Measurements from ENCODE around the gene EFCAB10. TPM values are rescaled to one million over a fixed set of nuclear protein-coding genes. Genes with fewer than 3 reads are reported as not detected.

Gene EFCAB10
- total and polyA plus RNA-seq, 2 of the 13 experiments (the other 11 are each of a cell fraction or from before 2014, with no cell fraction given) = 0.40 TPM; not detected in 1

DNA sequence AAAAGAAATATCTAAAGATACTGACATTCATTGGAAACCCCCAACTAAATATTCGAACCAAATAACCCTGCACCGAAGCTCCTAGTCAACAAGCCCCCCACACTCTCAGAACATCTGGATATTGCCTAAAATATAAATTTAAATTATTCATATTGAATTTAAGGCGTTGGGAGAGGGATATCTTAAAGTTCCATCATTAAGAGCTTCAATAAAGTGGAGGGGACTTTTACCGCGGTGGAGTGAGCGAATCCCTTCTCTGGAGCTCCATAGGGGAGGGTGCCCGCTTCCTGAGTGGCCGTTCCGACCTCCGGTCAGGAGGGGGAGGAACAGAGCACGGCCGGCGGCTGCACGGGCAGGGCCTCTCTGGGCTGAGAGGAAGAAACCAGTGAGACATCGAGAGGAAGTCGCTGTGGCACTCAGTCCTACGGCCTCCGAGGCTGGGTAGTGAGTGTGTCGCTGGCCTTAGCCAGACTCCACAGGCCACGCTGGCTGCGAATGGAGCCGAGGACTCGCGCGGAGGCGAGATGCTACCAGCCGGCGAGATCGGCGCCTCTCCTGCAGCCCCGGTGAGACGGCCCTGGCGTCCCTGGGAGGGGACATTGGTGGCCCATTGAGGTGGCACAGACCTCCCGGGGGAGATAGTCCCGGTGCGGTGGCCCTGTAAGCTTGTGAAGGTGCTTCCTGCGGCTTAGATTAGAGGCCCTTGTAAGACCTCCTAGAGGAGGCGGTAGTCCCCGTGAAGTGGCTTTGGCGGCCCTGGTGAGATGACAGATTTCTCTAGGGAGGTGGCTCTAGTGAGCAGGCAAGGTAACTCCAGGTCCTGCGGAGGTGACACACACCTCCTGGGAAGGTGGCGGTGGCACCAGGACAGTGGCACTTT is 49.3 kb downstream of the EFCAB10 start, which contains the start of gene RINT1 (continued):
- TF ChIP-seq RERE (CRISPR knock-in tag; IDR thresholded peaks at IDR 0.05; ENCODE audit: low read depth) = 0 out of 2 replicates have a peak, but pooled peaks have one; percentile 54
- peak; percentile 87 for TF ChIP-seq ASH2L (IDR thresholded peaks at IDR 0.05; ENCODE audit: insufficient read length, low read depth, low read length)
- TF ChIP-seq IRF2 (CRISPR knock-in tag; IDR thresholded peaks at IDR 0.05) = peak; percentile 93
- peak; percentile 91 for TF ChIP-seq YEATS4 (CRISPR knock-in tag; IDR thresholded peaks at IDR 0.05; ENCODE audit: borderline replicate concordance)
- TF ChIP-seq, protein P1, sequence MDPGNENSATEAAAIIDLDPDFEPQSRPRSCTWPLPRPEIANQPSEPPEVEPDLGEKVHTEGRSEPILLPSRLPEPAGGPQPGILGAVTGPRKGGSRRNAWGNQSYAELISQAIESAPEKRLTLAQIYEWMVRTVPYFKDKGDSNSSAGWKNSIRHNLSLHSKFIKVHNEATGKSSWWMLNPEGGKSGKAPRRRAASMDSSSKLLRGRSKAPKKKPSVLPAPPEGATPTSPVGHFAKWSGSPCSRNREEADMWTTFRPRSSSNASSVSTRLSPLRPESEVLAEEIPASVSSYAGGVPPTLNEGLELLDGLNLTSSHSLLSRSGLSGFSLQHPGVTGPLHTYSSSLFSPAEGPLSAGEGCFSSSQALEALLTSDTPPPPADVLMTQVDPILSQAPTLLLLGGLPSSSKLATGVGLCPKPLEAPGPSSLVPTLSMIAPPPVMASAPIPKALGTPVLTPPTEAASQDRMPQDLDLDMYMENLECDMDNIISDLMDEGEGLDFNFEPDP (CRISPR knock-in tag; conservative IDR thresholded peaks at IDR 0.05) = 0 out of 2 replicates have a peak, but pooled peaks have one; percentile 61
- TF ChIP-seq MIXL1 (CRISPR knock-in tag; IDR thresholded peaks at IDR 0.05) = peak; percentile 76; the same call in 1 of the 2 replicates
- no peak for TF ChIP-seq POLR2AphosphoS2 (IDR thresholded peaks at IDR 0.05; ENCODE audit: low read depth, low read length)
- peak; percentile 67 for TF ChIP-seq TEAD3 (CRISPR knock-in tag; optimal IDR thresholded peaks at IDR 0.05; ENCODE audit: borderline replicate concordance)
- no peak for TF ChIP-seq HMGA1 (CRISPR knock-in tag; conservative IDR thresholded peaks at IDR 0.05)
- TF ChIP-seq KDM5A (IDR thresholded peaks at IDR 0.05; ENCODE audit: borderline replicate concordance, low read length) = peak; percentile 80
- peak; percentile 93 for TF ChIP-seq ZNF331 (CRISPR knock-in tag; IDR thresholded peaks at IDR 0.05)
- TF ChIP-seq RBM22 (optimal IDR thresholded peaks at IDR 0.05; ENCODE audit: low read length) = peak; percentile 54
- TF ChIP-seq, protein P2, sequence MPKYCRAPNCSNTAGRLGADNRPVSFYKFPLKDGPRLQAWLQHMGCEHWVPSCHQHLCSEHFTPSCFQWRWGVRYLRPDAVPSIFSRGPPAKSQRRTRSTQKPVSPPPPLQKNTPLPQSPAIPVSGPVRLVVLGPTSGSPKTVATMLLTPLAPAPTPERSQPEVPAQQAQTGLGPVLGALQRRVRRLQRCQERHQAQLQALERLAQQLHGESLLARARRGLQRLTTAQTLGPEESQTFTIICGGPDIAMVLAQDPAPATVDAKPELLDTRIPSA (CRISPR knock-in tag; IDR thresholded peaks at IDR 0.05; ENCODE audit: borderline replicate concordance) = no peak
- TF ChIP-seq SMAD9 (CRISPR knock-in tag; IDR thresholded peaks at IDR 0.05) = peak; percentile 83; the same call in 1 of the 2 replicates
- peak; percentile 91 for TF ChIP-seq ZNF687 (CRISPR knock-in tag; IDR thresholded peaks at IDR 0.05)
- TF ChIP-seq FOSL1 (CRISPR knock-in tag; IDR thresholded peaks at IDR 0.05; ENCODE audit: borderline replicate concordance) = no peak
- TF ChIP-seq ZNF780A (CRISPR knock-in tag; IDR thresholded peaks at IDR 0.05) = 0 out of 2 replicates have a peak, but pooled peaks have one; percentile 56
